Measurements from ENCODE around the gene NSD1.
"Not testable (repeated sequence)": the region's sequence is repeated elsewhere in the genome, so short reads cannot be mapped to it uniquely, and the experiment has no call there.

The NSD1 gene

GRCh38 chr5:177126771-177127170, 6.8 kb upstream of the NSD1 start:
- DNase-seq (ENCODE audit: low spot score): no peak

DNA sequence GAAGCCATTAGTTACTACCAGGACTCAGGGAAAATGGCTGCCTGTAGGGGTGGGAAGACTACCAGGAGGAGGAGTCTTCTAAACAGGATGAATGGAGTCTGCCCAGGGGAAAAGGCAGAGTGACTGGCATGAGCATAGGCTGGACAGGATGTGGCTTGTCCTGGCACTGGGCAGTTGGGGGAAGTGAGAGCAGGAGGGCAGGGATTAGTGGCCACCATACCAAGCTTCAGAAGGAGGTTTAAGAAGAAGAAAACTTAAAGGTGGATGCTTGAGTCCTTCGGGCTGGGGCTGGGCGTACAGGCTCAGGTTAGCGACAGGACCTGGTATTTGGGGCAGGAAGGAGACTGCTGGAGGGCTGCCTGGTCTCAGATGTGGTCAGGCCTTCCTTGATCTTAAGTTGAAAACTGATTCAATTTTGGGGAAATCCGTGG, 5.0 kb upstream of the NSD1 start:
- no peak for DNase-seq (ENCODE audit: low spot score)

DNA sequence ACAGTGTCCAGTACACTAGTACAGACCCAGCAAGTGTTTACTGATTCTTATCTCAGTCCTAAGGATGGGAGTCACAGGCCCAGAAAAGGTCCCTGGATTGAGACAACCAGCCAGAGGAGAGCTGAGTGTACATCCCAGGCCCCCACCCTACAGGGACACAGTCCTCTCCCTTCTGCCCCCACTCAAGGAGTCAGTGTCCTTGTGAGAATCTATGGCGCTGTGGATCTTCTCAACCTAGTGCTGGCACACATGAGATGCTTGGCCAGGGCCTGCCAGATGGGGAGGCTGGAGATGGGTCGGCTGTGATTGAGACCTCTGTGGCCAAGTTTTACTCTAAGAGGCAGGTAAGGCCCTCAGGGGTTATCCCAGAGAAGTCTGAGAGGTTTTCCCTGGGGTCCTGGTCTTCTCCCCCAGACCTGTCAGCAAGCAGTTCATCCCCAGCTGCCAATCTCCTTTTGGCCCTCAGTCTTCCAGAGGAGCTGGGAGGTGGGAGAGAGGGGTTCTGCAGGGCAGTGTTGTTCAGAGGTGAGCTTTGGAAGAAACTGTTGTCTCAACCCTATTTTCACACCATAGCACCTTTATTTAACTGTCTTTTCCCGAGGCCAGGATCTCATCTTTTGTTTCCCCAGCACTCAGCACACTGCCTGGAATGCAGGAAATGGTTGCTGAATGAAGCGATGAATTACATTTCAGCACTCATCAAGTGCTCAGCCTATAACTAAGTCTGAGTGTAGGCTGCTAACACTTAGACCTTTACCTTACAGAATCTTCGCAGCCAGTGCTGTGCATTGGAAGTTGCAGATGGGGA, 3.2 kb upstream of the NSD1 start:
- DNase-seq (ENCODE audit: low spot score): no peak

DNA sequence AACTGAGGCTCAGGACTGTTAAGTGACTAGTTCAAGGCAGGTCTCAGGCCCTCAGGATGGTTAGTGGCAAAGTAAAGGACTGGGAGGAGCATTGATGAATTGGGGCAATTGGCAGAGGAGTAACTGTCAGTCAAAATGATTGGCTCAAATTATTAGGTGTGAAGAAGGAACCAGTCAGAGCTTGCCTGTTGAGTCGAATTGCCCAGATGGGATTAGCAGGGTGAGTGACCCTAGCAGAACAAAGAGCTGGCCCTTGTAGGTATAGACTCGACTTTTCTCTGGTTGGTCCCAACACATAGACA, 2.6 kb upstream of the NSD1 start:
- no peak for DNase-seq (ENCODE audit: low spot score)

GRCh38 chr5:177131352-177132135, 2.0 kb upstream of the NSD1 start:
- no peak for DNase-seq (ENCODE audit: low spot score)

GRCh38 chr5:177132136-177133095, 1.2 kb upstream of the NSD1 start:
- DNase-seq (ENCODE audit: low spot score): peak; percentile 35

DNA sequence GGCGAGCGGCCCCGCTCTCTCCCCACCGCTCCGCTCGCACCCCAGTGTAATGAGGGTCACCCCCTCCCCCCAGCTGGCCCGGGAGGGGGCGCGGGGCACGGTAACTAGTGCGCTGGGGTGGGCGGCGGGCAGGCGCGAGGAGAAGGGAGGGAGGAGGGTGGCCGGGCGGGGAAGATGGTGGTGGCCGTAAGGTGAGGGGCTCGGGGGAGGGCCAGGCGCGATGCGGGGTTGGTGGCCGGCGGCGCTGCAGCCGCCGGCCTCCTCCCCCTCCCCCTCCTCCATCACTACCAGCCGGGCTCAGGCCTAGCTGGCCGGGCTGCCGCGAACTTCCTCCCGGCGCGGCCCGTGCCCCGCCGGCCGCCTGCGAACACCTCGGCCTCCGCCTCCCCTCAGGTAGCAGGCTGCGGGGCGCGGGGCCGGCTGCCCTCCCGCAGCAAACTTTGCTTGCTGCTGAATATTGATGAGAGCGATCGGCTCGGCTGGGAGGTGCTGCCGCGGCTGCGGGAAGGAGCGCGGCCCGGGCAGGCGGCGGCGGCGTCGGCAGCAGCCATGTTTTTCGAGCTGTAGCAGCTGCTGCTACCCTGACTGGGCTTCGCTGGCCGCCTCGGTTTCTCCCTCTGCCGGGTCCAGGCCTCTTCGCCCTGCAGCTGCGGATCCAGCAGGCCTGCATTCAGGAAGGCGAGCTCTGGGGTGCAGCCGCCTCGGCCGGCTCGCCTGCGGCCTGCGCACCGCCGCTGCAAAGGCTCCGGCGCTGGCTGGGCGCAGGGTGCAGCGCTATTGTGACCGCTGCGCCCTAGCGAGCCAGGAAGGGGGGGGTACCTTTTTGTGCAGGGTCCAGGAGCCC, 502 bp downstream of the NSD1 start:
- no peak for DNase-seq (ENCODE audit: low spot score)

DNA sequence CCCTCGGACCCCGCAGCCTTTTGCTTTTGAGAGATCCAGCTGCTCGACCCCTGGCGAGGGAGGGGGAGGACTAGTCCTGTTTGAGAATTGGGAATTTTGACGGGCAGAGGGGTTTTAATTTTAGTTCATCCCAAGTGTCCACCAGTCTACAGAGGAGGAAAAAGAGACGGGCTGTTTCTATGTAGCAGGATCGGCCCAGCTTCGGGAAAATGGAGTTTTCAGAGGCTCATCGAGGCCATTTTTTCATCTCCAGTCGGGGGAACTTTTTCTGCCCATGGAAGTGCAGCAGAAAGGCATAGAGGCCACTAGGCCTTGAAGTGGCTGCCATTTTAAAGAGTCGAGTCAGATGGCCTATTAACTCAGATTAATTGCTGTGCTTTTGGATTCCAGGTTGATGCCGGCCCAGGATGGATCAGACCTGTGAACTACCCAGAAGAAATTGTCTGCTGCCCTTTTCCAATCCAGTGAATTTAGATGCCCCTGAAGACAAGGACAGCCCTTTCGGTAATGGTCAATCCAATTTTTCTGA, 1.2 kb downstream of the NSD1 start:
- DNase-seq (ENCODE audit: low spot score): no peak

DNA sequence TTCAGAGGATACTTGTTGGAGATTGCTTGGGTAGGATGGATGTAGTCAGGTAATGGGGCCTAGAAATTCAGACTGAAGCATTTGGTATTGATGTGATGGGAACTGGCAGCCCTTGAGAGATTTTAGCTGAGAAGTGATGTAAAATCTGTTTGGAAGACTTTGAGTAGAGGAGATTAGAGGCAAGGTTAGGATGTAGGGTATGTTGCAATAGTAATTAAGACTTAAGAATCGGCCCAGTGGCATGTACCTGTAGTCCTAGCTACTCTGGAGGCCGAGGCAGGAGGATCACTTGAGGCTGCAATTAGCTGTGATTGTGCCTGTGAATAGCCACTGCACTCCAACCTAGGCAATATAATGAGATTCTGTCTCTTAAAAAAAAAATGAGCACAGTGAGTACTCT, 6.7 kb downstream of the NSD1 start:
- DNase-seq (ENCODE audit: low spot score): no peak

- DNase-seq (ENCODE audit: low spot score): no peak
Observed at GRCh38 chr5:177141496-177141895, 7.9 kb downstream of the NSD1 start.

- DNase-seq (ENCODE audit: low spot score): no peak
Observed at GRCh38 chr5:177142098-177142611, 8.6 kb downstream of the NSD1 start.

DNA sequence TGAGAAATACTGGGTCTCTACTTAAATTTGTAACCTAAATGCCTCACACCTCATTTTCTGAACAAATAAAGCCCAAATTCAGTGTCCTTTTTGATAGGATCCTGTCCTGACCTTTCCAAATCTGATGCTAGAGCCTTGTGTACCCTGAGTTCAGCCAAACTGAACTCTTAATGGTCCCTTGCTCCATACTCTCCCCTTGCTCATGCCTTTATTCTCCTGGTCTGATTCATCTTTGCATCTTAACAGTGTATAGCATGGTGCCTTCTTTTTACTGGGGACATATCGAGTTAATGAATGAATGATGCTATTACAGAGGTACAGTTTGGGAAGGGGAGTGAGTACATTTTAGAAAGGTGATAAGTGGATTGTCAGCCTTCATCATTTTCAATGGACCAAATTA, 9.2 kb downstream of the NSD1 start:
- no peak for DNase-seq (ENCODE audit: low spot score)

GRCh38 chr5:177146891-177147638, 13.5 kb downstream of the NSD1 start:
- no peak for DNase-seq (ENCODE audit: low spot score)

GRCh38 chr5:177150061-177150460, 16.5 kb downstream of the NSD1 start:
- not testable (repeated sequence) for DNase-seq (ENCODE audit: low spot score)

DNA sequence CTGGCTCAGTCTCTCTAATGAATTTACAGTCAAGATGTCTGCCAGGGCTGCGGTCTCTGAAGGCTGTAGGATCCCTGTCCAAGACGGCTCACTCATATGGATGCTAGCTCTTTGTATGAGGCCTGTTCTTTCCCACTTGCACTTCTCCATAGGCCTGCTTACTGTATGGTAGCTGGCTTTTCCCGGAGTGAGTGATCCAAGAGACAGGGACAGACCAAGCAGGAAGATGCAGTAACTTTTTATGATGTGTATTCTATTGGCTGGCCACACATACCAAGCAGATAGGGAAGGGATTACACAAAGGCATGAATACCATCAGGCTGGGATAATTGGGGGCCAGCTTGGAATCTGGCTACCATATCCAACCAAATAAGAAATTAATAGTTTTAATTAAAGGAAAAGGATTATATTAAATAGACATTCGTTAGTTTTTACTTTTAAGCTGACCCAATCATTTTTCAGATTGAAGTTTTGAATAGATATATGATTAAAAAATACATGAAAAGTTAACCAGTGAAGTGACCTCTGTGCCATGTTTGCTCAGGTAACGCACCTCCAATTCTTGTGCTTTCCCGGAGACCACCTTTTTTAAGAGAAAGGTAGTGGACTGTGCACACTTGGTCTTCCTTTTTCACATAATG, 20.6 kb downstream of the NSD1 start:
- DNase-seq (ENCODE audit: low spot score): no peak

DNA sequence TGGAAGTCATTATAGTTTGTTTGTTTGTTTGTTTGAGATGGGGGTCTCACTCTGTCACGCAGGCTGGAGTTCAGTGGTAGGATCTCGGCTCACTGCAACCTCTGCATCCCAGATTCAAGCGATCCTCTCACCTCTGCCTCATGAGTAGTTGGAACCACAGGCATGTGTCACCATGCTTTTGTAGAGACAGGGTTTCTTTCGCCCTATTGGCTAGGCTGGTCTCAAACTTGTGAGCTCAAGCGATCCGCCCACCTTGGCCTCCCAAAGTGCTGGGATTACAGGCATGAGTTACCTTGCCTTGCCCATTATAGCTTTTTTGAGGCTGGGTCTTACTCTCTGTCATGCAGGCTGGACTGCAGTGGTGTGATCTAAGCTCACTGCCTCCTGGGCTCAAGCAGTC, 28.8 kb downstream of the NSD1 start:
- no peak for DNase-seq (ENCODE audit: low spot score)

DNA sequence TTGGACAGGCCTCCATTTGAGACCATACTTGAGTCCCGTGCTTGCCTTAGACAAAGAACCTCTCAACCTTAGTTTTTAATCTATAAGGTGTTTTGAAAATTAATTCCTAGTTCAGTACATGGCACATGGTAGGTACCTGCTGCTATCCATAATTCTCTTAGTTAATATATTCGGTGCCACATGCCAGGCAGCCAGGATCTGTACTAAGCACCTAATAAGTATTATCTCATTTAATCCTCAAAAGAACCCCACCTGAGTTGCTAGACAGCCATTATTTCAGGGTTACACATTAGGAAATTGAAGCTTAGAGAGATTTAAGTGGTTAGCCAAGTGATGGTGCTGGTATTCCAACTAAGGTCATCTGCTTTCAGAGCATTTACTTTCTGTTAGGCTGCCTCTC, 29.9 kb downstream of the NSD1 start:
- DNase-seq (ENCODE audit: low spot score): no peak

GRCh38 chr5:177169271-177169670, 35.7 kb downstream of the NSD1 start:
- DNase-seq (ENCODE audit: low spot score): no peak

DNA sequence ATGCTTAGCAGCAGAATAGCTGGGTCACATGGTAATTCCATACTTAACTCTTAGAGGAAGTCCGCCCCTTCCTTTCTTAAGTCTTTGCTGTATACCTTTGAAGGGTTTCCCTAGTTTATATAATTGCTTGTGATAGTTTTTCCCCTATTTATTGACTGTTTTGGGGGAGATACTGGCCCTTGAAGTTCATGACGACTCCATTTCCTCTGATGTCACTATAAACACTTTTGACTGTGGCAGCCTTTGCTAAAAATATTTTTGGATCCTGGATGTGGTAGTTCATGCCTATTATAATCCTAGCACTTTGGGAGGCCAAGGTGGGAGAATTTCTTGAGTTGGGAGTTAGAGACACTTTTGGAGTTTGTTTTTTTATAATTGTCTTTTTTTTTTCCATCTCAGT, 38.4 kb downstream of the NSD1 start:
- DNase-seq (ENCODE audit: low spot score): no peak

GRCh38 chr5:177175336-177175735, 41.8 kb downstream of the NSD1 start:
- DNase-seq (ENCODE audit: low spot score): no peak

Measured in pons (tissue), 1 donor.